ENCODE data around the gene HIVEP1. TPM values are rescaled to one million over a fixed set of nuclear protein-coding genes. Genes with fewer than 3 reads are reported as not detected.
"Not testable (repeated sequence)": the region's sequence is repeated elsewhere in the genome, so short reads cannot be mapped to it uniquely, and the experiment has no call there.

The HIVEP1 gene
- total and polyA plus RNA-seq, 12 donors, result 3.4 to 20.9 (median 13.3) TPM

- ATAC-seq, result no peak
- no peak for TF ChIP-seq CTCF (IDR thresholded peaks at IDR 0.05)
- Histone ChIP-seq H3K9me3 (no peaks in the 10 kb centered on the region), H3K27ac (peak overlapping the region in 1 of 10 donors; percentile 2), H3K4me1 (peaks cover 0 to 19% (median 6%) of the 10 kb centered on the region in 9 donors), H3K4me3 (peak overlapping the region in 1 of 10 donors; percentile 10), H3K36me3 (peaks cover 0 to 15% (median 0%) of the 10 kb centered on the region in 9 donors), H3K27me3 (no peaks in the 10 kb centered on the region)
- intact Hi-C loops (cut with DNase I), result no loop called here
- no peak for DNase-seq
- WGBS, 2 donors, result 54 to 67% methylated on average over 2 of the region's 2 CpGs
These were observed 93.2 kb downstream of the HIVEP1 start for GRCh38 chr6:12105271-12105670.

GRCh38 chr6:12108376-12108775 lies 96.3 kb downstream of the HIVEP1 start:
- intact Hi-C loops (cut with DNase I); H3K4me3 ChIP-seq; H3K9me3 ChIP-seq; DNase-seq; H3K27ac ChIP-seq; H3K27me3 ChIP-seq; ATAC-seq: not testable (repeated sequence)
- peaks cover 0 to 28% (median 0%) of the 10 kb centered on the region in 9 donors for H3K36me3 ChIP-seq
- H3K4me1 ChIP-seq, result peaks cover 0 to 14% (median 6%) of the 10 kb centered on the region in 9 donors
- 95 to 97% methylated on average over 10 to 29 of the region's 33 CpGs for WGBS, 2 donors

- intact Hi-C loops (cut with DNase I), result no loop called here
- no peak overlapping the region for H3K4me3 ChIP-seq
- peaks cover 0 to 2% (median 0%) of the 10 kb centered on the region in 11 donors for H3K9me3 ChIP-seq
- no peak for TF ChIP-seq CTCF (IDR thresholded peaks at IDR 0.05)
- no peak overlapping the region for H3K27ac ChIP-seq
- peaks cover 0 to 30% (median 0%) of the 10 kb centered on the region in 9 donors for H3K36me3 ChIP-seq
- DNase-seq (no peak), ATAC-seq (no peak)
- 65 to 76% methylated on average over 5 of the region's 5 CpGs for WGBS, 2 donors
- H3K27me3 ChIP-seq, result no peaks in the 10 kb centered on the region
- H3K4me1 ChIP-seq, result peaks cover 0 to 20% (median 6%) of the 10 kb centered on the region in 9 donors
These were observed 98.6 kb downstream of the HIVEP1 start for GRCh38 chr6:12110523-12111362.

- 90 to 98% methylated on average over 2 of the region's 2 CpGs for WGBS, 2 donors
- no peak overlapping the region for H3K4me3 ChIP-seq
- TF ChIP-seq CTCF (IDR thresholded peaks at IDR 0.05), result no peak
These were observed 99.2 kb downstream of the HIVEP1 start for GRCh38 chr6:12111363-12111670.

More at GRCh38 chr6:12111363-12111670, 99.2 kb downstream of the HIVEP1 start:
- DNase-seq (no peak), ATAC-seq (no peak)
- H3K27ac ChIP-seq, result no peak overlapping the region
- H3K27me3 ChIP-seq, result no peaks in the 10 kb centered on the region
- peaks cover 0 to 33% (median 0%) of the 10 kb centered on the region in 9 donors for H3K36me3 ChIP-seq
- intact Hi-C loops (cut with DNase I), result no loop called here
- H3K9me3 ChIP-seq, result peaks cover 0 to 8% (median under 1%) of the 10 kb centered on the region in 11 donors
- H3K4me1 ChIP-seq, result peaks cover 0 to 20% (median 6%) of the 10 kb centered on the region in 9 donors

All from heart right ventricle (tissue), 16 donors.